Pancreas (tissue), 10 donors: ENCODE measurements around the gene SLC1A7. TPM values are rescaled to one million over a fixed set of nuclear protein-coding genes. Genes with fewer than 3 reads are reported as not detected.

ENCODE experiments used
- ATAC-seq, 4 donors: fragments of 200-7000 bp; cut with Tn5 transposase; one replicate each; pipeline versions ENCODE4 v1.8.0 to v1.9.1; 2020; ENCODE audit warnings: mild to moderate bottlenecking in 4 of 4, moderate library complexity in 4 of 4
- DNase-seq, 6 donors: peaks; one replicate each; pipeline ENCODE4 v3.0.0-alpha.2; 2020
- FAIRE-seq: peaks from 2 replicates; lab custom pipeline; 2012; peaks lifted over from hg19 to GRCh38; lab: Jason Lieb, UNC
- H3K27ac ChIP-seq, 4 donors: fragments of 200-600 bp; sonication (generic); 1 replicate in 3 of 4; 2 replicates in 1 of 4; pipeline versions ENCODE4 v1.5.0 to v1.8.0; 2020
- H3K27me3 ChIP-seq, 4 donors: fragments of 200-600 bp; one replicate each; pipeline ENCODE4 v1.8.0; 2021
- H3K36me3 ChIP-seq, 3 donors: fragments of 200-600 bp; sonication (generic) in 1 of 3; one replicate each; pipeline versions ENCODE4 v1.5.0 to v1.8.0; 2020 to 2021
- H3K4me1 ChIP-seq, 3 donors: fragments of 200-600 bp; one replicate each; pipeline ENCODE4 v1.8.0; 2021
- H3K4me3 ChIP-seq, 4 donors: fragments of 200-600 bp; sonication (generic) in 2 of 4; one replicate each; pipeline versions ENCODE4 v1.5.0 to v1.8.0; 2020 to 2021
- H3K9me3 ChIP-seq, 4 donors: fragments of 200-600 bp; one replicate each; pipeline ENCODE4 v1.8.0; 2021
- CTCF ChIP-seq, 4 donors: fragments of 200-600 bp; sonication (generic) in 3 of 4; IDR thresholded peaks; one replicate each; pipeline versions ENCODE4 v1.5.0 to v1.8.0; 2021; ENCODE audit warnings: antibody characterized with exemption in 4 of 4
- WGBS, 2 donors: extraction: QIAGEN DNeasy Blood & Tissue Kit; methylation state at CpG; one replicate each; pipeline ENCODE4 v1.1.7; 2013; 5-methylcytosine and 5-hydroxymethylcytosine counted together
- intact Hi-C, 3 donors: fragments of 100-400 bp; cut with DNase I; formaldehyde crosslinking; loops; one replicate each; pipeline versions ENCODE4 v1.11.1 to v1.14.2; 2022
- polyA plus RNA-seq, 2 donors: library from polyadenylated mRNA; stranded (reverse); fragments of 200-250 nt; gene quantifications; one replicate each; pipeline ENCODE4 v1.2.3, GENCODE V29; 2013
- total RNA-seq, 6 donors: library from RNA; stranded (reverse); fragmentation: NEBNext Ultra II Directional in 4 of 6; extraction: Animal tissue kit (Norgen Biotek cat#: 25700) in 4 of 6; gene quantifications; one replicate each; pipeline versions ENCODE4 v1.2.1 to v1.2.4, GENCODE V29; 2021 to 2023
- donor health status: healthy with polysubstance abuse.
- donor health status: DM: no; HTN: no; CAD: no; lungs with moderate emphysema.
- donor health status: DM: no; HTN: no; CAD: no.
- donor health status: control.
- donor health status: control.
- donor health status: Bipolar disorder and iron deficiency.
- donor health status: DM: yes; HTN: yes; CAD: no.
- donor health status: DM: no; HTN: no; CAD: no.
- donor health status: DM: no; HTN: no; CAD: no.
- donor health status: DM: yes; HTN: yes; CAD: no.

SLC1A7 gene
- total and polyA plus RNA-seq, 8 donors: 0.15 to 0.35 TPM; not detected in 6

DNA sequence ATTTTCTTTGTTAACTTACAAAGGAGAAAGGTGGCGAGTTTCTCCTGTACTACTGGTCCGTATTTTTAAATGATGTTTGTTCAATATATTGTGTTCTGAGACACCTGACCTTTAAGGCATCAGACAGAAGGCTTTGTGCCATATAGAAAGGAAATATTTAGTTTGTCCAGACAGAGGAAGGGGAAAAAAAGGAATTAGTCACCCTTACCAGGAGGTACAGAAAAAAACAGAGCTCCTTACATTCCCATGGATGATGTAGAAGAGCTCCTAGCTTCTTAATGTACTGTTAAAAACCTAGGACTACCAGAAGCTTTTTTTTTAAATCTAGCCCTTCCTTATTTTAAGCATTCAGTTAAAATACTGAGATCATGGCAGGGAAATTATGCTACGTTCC is 92.9 kb downstream of the SLC1A7 start:
- intact Hi-C loops: no loop called here
- 86 to 89% methylated on average over 3 of the region's 3 CpGs for WGBS, 2 donors
- Histone ChIP-seq H3K9me3 (no peaks in the 10 kb centered on the region), H3K27ac (no peak overlapping the region), H3K4me3 (no peak overlapping the region), H3K4me1 (peaks cover 7 to 9% (median 8%) of the 10 kb centered on the region in 3 donors), H3K27me3 (no peaks in the 10 kb centered on the region), H3K36me3 (peaks cover 0 to 12% (median 5%) of the 10 kb centered on the region in 3 donors)
- TF ChIP-seq CTCF (IDR thresholded peaks at IDR 0.05): no peak
- DNase-seq (no peak), ATAC-seq (no peak), FAIRE-seq (no peak)

- no peaks in the 10 kb centered on the region for H3K27me3 ChIP-seq
- FAIRE-seq: no peak
- no peaks in the 10 kb centered on the region for H3K9me3 ChIP-seq
- H3K27ac ChIP-seq: no peak overlapping the region
- no peak for TF ChIP-seq CTCF (IDR thresholded peaks at IDR 0.05)
- H3K4me3 ChIP-seq: no peak overlapping the region
- peak in 3 of 4 donors; percentile 20 to 70 (median 56) for ATAC-seq
- H3K4me1 ChIP-seq: peaks cover 7 to 9% (median 8%) of the 10 kb centered on the region in 3 donors
- DNase-seq: no peak
- intact Hi-C loops: no loop called here
- WGBS, 2 donors: 87 to 90% methylated on average over 3 of the region's 3 CpGs
- H3K36me3 ChIP-seq: peaks cover 0 to 12% (median 5%) of the 10 kb centered on the region in 3 donors
Observed at GRCh38 chr1:53048960-53049573, 93.4 kb downstream of the SLC1A7 start.

GRCh38 chr1:53047737-53048736 is 94.4 kb downstream of the SLC1A7 start:
- Histone ChIP-seq H3K4me3 (no peak overlapping the region), H3K4me1 (peaks cover 7 to 9% (median 8%) of the 10 kb centered on the region in 3 donors), H3K27me3 (no peaks in the 10 kb centered on the region), H3K27ac (no peak overlapping the region), H3K36me3 (peaks cover 0 to 12% (median 5%) of the 10 kb centered on the region in 3 donors), H3K9me3 (no peaks in the 10 kb centered on the region)
- no peak for FAIRE-seq
- no peak for TF ChIP-seq CTCF (IDR thresholded peaks at IDR 0.05)
- peak in 2 of 4 donors; percentile 27 to 39 for ATAC-seq
- intact Hi-C loops: no loop called here
- whole genome bisulfite sequencing, 2 donors: 81 to 82% methylated on average over 5 of the region's 5 CpGs
- no peak for DNase-seq

DNA sequence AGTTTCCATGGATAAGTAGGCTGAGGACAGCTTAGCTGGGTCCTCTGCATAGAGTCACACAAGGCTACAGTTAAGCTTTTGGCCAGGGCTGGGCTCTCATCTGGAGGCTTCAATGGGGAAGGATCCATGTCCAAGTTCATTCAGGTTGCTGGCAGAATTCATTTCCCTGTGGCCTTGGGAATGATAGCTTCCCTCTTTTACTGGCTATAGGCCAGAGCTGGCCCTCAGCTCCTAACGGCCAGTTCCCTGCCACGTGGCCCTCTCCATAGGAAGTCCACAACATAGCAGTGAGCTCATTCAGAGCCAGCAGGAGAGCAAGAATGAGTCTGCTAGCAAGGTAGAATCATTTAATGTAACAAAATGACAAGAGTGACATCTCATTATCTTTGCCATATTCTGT is 95.5 kb downstream of the SLC1A7 start:
- peak in 1 of 6 donors; percentile 30 for DNase-seq

More for the DNA sequence above, 95.5 kb downstream of the SLC1A7 start:
- peaks cover 0 to 12% (median 4%) of the 10 kb centered on the region in 3 donors for H3K36me3 ChIP-seq
- ATAC-seq (peak; percentile 38 to 74 (median 65)), FAIRE-seq (no peak)
- H3K4me1 ChIP-seq: peaks cover 7 to 9% (median 8%) of the 10 kb centered on the region in 3 donors
- WGBS, 2 donors: 8 to 11% methylated on average over 2 of the region's 2 CpGs
- no peak overlapping the region for H3K4me3 ChIP-seq
- no peaks in the 10 kb centered on the region for H3K27me3 ChIP-seq
- intact Hi-C loops: no loop called here
- H3K27ac ChIP-seq: no peak overlapping the region
- H3K9me3 ChIP-seq: no peaks in the 10 kb centered on the region
- no peak for TF ChIP-seq CTCF (IDR thresholded peaks at IDR 0.05)
